ENCODE results near the gene PDE1A. TPM values are rescaled to one million over a fixed set of nuclear protein-coding genes. Genes with fewer than 3 reads are reported as not detected.

Gene PDE1A
- total RNA-seq, 4 donors from 2014 or later: 2.9 to 14.4 (median 4.4) TPM

DNA sequence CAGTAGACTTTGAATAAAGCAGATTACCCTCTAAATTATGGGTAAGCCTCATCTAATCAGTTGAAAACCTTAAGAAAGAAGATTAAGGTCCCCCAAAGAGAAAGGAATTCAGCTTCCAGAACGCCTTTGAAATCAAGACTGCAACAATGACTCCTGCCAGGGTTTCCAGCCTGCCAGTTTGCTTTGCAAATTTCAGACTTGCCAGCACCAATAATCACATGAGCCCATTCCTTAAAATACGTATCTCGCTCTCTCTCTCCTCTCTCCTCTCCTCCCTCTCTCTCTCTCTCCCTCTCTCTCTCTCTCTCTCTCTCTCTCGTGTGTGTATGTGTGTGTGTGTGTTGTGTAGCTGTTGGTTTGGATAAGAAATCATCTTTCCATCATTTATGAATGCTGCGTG lies 184.2 kb downstream of the PDE1A start:
- no peaks in the 10 kb centered on the region for H3K4me1 ChIP-seq
- no peaks in the 10 kb centered on the region for H3K27me3 ChIP-seq
- no peak overlapping the region for H3K27ac ChIP-seq
- no peak for DNase-seq
- H3K36me3 ChIP-seq: no peaks in the 10 kb centered on the region
- in situ Hi-C loops (cut with MboI; ENCODE audit: low sequenced_read_pairs in 4 of 4) (no loop called here), intact Hi-C loops (cut with DNase I; ENCODE audit: low total_unique reads) (no loop called here)
- ATAC-seq: no peak
- H3K9me3 ChIP-seq: no peaks in the 10 kb centered on the region
- TF ChIP-seq, protein P1, sequence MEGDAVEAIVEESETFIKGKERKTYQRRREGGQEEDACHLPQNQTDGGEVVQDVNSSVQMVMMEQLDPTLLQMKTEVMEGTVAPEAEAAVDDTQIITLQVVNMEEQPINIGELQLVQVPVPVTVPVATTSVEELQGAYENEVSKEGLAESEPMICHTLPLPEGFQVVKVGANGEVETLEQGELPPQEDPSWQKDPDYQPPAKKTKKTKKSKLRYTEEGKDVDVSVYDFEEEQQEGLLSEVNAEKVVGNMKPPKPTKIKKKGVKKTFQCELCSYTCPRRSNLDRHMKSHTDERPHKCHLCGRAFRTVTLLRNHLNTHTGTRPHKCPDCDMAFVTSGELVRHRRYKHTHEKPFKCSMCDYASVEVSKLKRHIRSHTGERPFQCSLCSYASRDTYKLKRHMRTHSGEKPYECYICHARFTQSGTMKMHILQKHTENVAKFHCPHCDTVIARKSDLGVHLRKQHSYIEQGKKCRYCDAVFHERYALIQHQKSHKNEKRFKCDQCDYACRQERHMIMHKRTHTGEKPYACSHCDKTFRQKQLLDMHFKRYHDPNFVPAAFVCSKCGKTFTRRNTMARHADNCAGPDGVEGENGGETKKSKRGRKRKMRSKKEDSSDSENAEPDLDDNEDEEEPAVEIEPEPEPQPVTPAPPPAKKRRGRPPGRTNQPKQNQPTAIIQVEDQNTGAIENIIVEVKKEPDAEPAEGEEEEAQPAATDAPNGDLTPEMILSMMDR (IDR thresholded peaks at IDR 0.05 in 4 of 5, conservative IDR thresholded peaks at IDR 0.05 in 1 of 5): no peak
- no peak for TF ChIP-seq POLR2A (IDR thresholded peaks at IDR 0.05)
- no peak overlapping the region for H3K4me3 ChIP-seq

DNA sequence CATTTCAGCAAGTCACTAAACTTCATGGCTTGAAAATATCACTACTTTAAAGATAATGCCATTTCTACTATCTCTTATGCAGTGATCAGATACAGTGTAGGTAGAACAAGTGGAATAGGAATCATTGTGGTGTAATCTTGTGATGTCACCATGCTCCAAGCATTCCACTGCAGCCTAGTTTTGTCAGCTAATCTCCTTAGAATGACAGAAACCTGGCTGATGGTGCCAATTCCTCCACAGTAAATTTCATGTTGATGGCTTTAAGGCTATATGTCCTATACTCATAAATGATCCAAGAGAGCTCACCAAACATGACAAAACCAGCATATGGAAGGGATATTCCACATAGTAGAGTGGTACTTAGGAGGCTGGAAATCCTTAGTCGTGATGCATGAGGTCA lies 184.9 kb downstream of the PDE1A start:
- DNase-seq (no peak), ATAC-seq (no peak)
- no peak overlapping the region for H3K4me3 ChIP-seq
- H3K36me3 ChIP-seq: no peaks in the 10 kb centered on the region
- no peaks in the 10 kb centered on the region for H3K27me3 ChIP-seq
- no peak overlapping the region for H3K27ac ChIP-seq
- no peaks in the 10 kb centered on the region for H3K9me3 ChIP-seq
- no peaks in the 10 kb centered on the region for H3K4me1 ChIP-seq
- TF ChIP-seq POLR2A (IDR thresholded peaks at IDR 0.05): no peak
- TF ChIP-seq, protein P1 (IDR thresholded peaks at IDR 0.05 in 4 of 5, conservative IDR thresholded peaks at IDR 0.05 in 1 of 5): no peak
- in situ Hi-C loops (cut with MboI; ENCODE audit: low sequenced_read_pairs in 4 of 4): no loop called here
- intact Hi-C loops (cut with DNase I; ENCODE audit: low total_unique reads): no loop called here

DNA sequence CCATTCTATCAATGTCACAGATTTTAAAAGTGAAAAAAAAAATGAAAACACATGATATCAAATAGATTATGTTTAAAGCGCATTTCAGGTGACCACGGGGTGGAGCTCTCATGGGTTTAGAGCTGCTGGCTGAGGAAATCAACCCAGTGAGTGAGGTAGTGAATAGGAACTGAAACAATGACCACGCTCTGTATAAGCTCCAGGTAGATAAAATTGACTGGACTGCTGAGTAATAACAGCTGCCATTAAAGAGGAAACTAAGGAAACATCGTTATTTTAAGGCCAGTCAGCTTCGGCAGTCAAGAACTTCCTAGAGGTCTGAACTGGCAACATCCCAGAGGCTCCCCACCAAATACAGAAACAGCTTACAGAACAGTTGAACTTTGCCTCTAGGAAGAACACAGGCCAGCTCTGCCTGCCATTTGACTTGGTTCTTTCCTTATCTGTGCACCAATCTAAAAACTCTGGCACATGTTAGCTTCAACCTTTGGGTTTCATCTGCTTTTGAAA lies 185.9 kb downstream of the PDE1A start:
- TF ChIP-seq, protein P1 (IDR thresholded peaks at IDR 0.05 in 4 of 5, conservative IDR thresholded peaks at IDR 0.05 in 1 of 5): peak in 1 of 5 experiments; percentile 15
- TF ChIP-seq POLR2A (IDR thresholded peaks at IDR 0.05): no peak
- DNase-seq: no peak
- no peaks in the 10 kb centered on the region for H3K9me3 ChIP-seq
- ATAC-seq: peak in 1 of 2 donors; percentile 33
- no peaks in the 10 kb centered on the region for H3K27me3 ChIP-seq
- no peak overlapping the region for H3K4me3 ChIP-seq
- H3K4me1 ChIP-seq: no peaks in the 10 kb centered on the region
- no peaks in the 10 kb centered on the region for H3K36me3 ChIP-seq
- no peak overlapping the region for H3K27ac ChIP-seq
- in situ Hi-C loops (cut with MboI; ENCODE audit: low sequenced_read_pairs in 4 of 4) (no loop called here), intact Hi-C loops (cut with DNase I; ENCODE audit: low total_unique reads) (no loop called here)

DNA sequence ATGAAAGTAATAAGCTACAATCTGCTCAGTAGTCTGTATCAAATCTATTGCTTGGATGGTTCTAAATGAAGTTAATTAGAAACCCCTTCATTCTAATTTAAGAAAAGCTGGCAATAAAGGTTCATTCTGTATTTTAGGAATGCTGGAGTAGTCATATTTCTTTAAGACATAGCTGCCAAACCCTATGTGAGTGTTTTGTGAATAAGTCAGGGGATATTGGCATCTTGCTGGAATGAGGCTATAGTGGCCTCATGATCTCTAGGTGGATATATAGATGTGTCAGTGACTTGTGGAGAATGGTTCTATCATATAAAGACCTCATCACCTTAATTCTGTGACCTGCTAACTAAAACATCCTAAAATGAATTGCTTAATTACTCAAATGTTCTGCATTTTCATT lies 196.3 kb downstream of the PDE1A start:
- no peak for ATAC-seq
- intact Hi-C loops (cut with DNase I; ENCODE audit: low total_unique reads) (no loop called here), in situ Hi-C loops (cut with MboI; ENCODE audit: low sequenced_read_pairs in 4 of 4) (no loop called here)
- TF ChIP-seq, protein P1 (IDR thresholded peaks at IDR 0.05 in 4 of 5, conservative IDR thresholded peaks at IDR 0.05 in 1 of 5): no peak
- no peaks in the 10 kb centered on the region for H3K27me3 ChIP-seq
- no peaks in the 10 kb centered on the region for H3K4me1 ChIP-seq
- H3K27ac ChIP-seq: no peak overlapping the region
- H3K4me3 ChIP-seq: no peak overlapping the region
- no peaks in the 10 kb centered on the region for H3K36me3 ChIP-seq
- H3K9me3 ChIP-seq: no peaks in the 10 kb centered on the region
- no peak for DNase-seq

DNA sequence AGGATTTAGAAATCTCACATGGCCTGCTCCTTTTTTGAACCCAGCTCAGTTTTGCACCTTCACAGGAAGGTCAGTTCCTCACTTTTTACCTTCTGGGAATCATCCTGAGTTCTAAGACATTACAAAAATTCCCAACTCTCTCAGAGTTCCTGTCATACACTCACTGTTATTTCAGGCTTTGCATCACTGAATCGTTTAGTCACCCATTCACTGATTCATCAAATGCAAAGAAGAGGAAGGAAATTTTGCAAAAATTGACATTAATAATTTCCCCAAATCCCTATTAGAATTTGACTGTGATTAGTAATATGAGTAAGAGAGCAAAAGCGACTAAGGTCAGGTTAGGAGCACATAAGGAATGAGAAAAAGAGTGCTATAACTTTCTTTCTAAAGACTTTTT lies 197.5 kb downstream of the PDE1A start:
- Histone ChIP-seq H3K4me3 (no peak overlapping the region), H3K27me3 (no peaks in the 10 kb centered on the region), H3K4me1 (no peaks in the 10 kb centered on the region), H3K9me3 (no peaks in the 10 kb centered on the region), H3K27ac (no peak overlapping the region), H3K36me3 (no peaks in the 10 kb centered on the region)
- DNase-seq: no peak
- TF ChIP-seq, protein P1 (IDR thresholded peaks at IDR 0.05 in 4 of 5, conservative IDR thresholded peaks at IDR 0.05 in 1 of 5): no peak
- no peak for TF ChIP-seq POLR2A (IDR thresholded peaks at IDR 0.05)
- no peak for ATAC-seq
- intact Hi-C loops (cut with DNase I; ENCODE audit: low total_unique reads) (no loop called here), in situ Hi-C loops (cut with MboI; ENCODE audit: low sequenced_read_pairs in 4 of 4) (no loop called here)
